WTC11 (cell line): ENCODE results near the gene NUP35. TPM values are rescaled to one million over a fixed set of nuclear protein-coding genes. Genes with fewer than 3 reads are reported as not detected.
A peak's percentile ranks its signal among the peaks of the same experiment; 100 is the strongest.

Experiments
- ATAC-seq: fragments of 200-7000 bp; cut with Tn5 transposase; 2 replicates; pipeline ENCODE4 v1.10.0; 2021; ENCODE audit warnings: mild to moderate bottlenecking, moderate library complexity
- CTCF ChIA-PET: fragments of 300-600 bp; sonication (Branson Sonifier 250); formaldehyde crosslinking; loops from one replicate; lab custom pipeline; 2021; ENCODE audit warnings: antibody characterized with exemption; lab: Charles Lee
- POLR2A ChIA-PET: fragments of 350-600 bp; sonication (Branson Sonifier 250); formaldehyde crosslinking; loops from one replicate; lab custom pipeline; 2021; ENCODE audit warnings: antibody characterized with exemption; lab: Charles Lee
- DNase-seq: peaks from one replicate; pipeline ENCODE4 v3.0.0; 2021; ENCODE audit warnings: low spot score
- H3K27ac Mint-ChIP-seq: 2 replicates; pipeline ENCODE4 v1.8.0; 2021; ENCODE audit warnings: mixed read lengths
- H3K27me3 Mint-ChIP-seq: 2 replicates; pipeline ENCODE4 v1.8.0; 2021; ENCODE audit warnings: low read depth, mild to moderate bottlenecking, moderate library complexity, mixed read lengths
- H3K36me3 Mint-ChIP-seq: 2 replicates; pipeline ENCODE4 v1.8.0; 2021; ENCODE audit warnings: mixed read lengths
- H3K4me1 Mint-ChIP-seq: 2 replicates; pipeline ENCODE4 v1.8.0; 2022; ENCODE audit warnings: mixed read lengths
- H3K4me3 Mint-ChIP-seq: 2 replicates; pipeline ENCODE4 v1.8.0; 2021; ENCODE audit warnings: mild to moderate bottlenecking, moderate library complexity, mixed read lengths
- H3K9me3 Mint-ChIP-seq: 2 replicates; pipeline ENCODE4 v1.8.0; 2021; ENCODE audit warnings: mixed read lengths
- AFF4 ChIP-seq: sonication (generic); formaldehyde crosslinking; IDR thresholded peaks from 2 replicates; pipeline ENCODE4 v1.8.1; 2023; ENCODE audit warnings: mild to moderate bottlenecking, missing genetic modification reagents, borderline replicate concordance
- ARID4B ChIP-seq: sonication (generic); formaldehyde crosslinking; IDR thresholded peaks from 2 replicates; pipeline ENCODE4 v1.8.0; 2023; ENCODE audit warnings: missing genetic modification reagents, mild to moderate bottlenecking, borderline replicate concordance
- ATF1 ChIP-seq: sonication (generic); formaldehyde crosslinking; IDR thresholded peaks from 2 replicates; pipeline ENCODE4 v1.8.1; 2023; ENCODE audit warnings: mild to moderate bottlenecking, moderate library complexity, missing genetic modification reagents
- CREM ChIP-seq: sonication (generic); formaldehyde crosslinking; IDR thresholded peaks from 2 replicates; pipeline ENCODE4 v1.8.1; 2022; ENCODE audit warnings: mild to moderate bottlenecking, missing genetic modification reagents, moderate library complexity
- ELF4 ChIP-seq: sonication (generic); formaldehyde crosslinking; IDR thresholded peaks from 2 replicates; pipeline ENCODE4 v1.8.1; 2022; ENCODE audit warnings: low read depth, mild to moderate bottlenecking, moderate library complexity, missing genetic modification reagents
- FOXP1 ChIP-seq: sonication (generic); formaldehyde crosslinking; IDR thresholded peaks from 2 replicates; pipeline ENCODE4 v1.8.0; 2022; ENCODE audit warnings: missing genetic modification reagents, mild to moderate bottlenecking, moderate library complexity, borderline replicate concordance
- GTF2I ChIP-seq: fragments of 250-450 bp; sonication (Bioruptor Pico); conservative IDR thresholded peaks from 2 replicates; pipeline ENCODE4 v1.4.0; 2021; ENCODE audit warnings: mild to moderate bottlenecking
- IRF1 ChIP-seq: sonication (generic); formaldehyde crosslinking; IDR thresholded peaks from 2 replicates; pipeline ENCODE4 v1.8.0; 2023; ENCODE audit warnings: missing genetic modification reagents
- MXD4 ChIP-seq: fragments of 250-450 bp; sonication (Bioruptor Pico); IDR thresholded peaks from 2 replicates; pipeline ENCODE4 v1.8.0; 2021; ENCODE audit warnings: mild to moderate bottlenecking, moderate library complexity, borderline replicate concordance
- MYBL2 ChIP-seq: sonication (generic); formaldehyde crosslinking; IDR thresholded peaks from 2 replicates; pipeline ENCODE4 v1.8.1; 2023; ENCODE audit warnings: mild to moderate bottlenecking, moderate library complexity, missing genetic modification reagents
- NFATC4 ChIP-seq: fragments of 250-450 bp; sonication (Bioruptor Pico); IDR thresholded peaks from 2 replicates; pipeline ENCODE4 v1.9.0; 2021; ENCODE audit warnings: mild to moderate bottlenecking
- NR2C2 ChIP-seq: sonication (generic); formaldehyde crosslinking; IDR thresholded peaks from 2 replicates; pipeline ENCODE4 v1.8.0; 2022; ENCODE audit warnings: mild to moderate bottlenecking, missing genetic modification reagents
- TCF7 ChIP-seq: sonication (generic); formaldehyde crosslinking; IDR thresholded peaks from 2 replicates; pipeline ENCODE4 v1.8.0; 2022; ENCODE audit warnings: mild to moderate bottlenecking, low read depth, missing genetic modification reagents, moderate library complexity
- TEAD1 ChIP-seq: sonication (generic); formaldehyde crosslinking; IDR thresholded peaks from 2 replicates; pipeline ENCODE4 v1.8.0; 2022; ENCODE audit warnings: mild to moderate bottlenecking, missing genetic modification reagents
- total RNA-seq: library from RNA; stranded (reverse); gene quantifications from 3 replicates; pipeline ENCODE4 v1.2.3, GENCODE V29; 2021
- TF ChIP-seq, protein P1 (sequence below): fragments of 250-450 bp; sonication (Bioruptor Pico); IDR thresholded peaks from 2 replicates; pipeline ENCODE4 v1.9.0; 2021; ENCODE audit warnings: mild to moderate bottlenecking
- TF ChIP-seq, protein P2 (sequence below): sonication (generic); formaldehyde crosslinking; IDR thresholded peaks from 2 replicates; pipeline ENCODE4 v1.8.1; 2023; ENCODE audit warnings: mild to moderate bottlenecking, moderate library complexity, missing genetic modification reagents

NUP35 gene
- total RNA-seq, 1 experiment from 2014 or later, result 39.5 TPM

- ATAC-seq (no peak), DNase-seq (no peak)
- TF ChIP-seq ARID4B (CRISPR knock-in tag), result no peak
- no peak for TF ChIP-seq FOXP1 (CRISPR knock-in tag)
- no peak for TF ChIP-seq NFATC4
- no peak for TF ChIP-seq TEAD1 (CRISPR knock-in tag)
- TF ChIP-seq MYBL2 (CRISPR knock-in tag), result no peak
- no peak for TF ChIP-seq IRF1 (CRISPR knock-in tag)
- TF ChIP-seq, protein P1, sequence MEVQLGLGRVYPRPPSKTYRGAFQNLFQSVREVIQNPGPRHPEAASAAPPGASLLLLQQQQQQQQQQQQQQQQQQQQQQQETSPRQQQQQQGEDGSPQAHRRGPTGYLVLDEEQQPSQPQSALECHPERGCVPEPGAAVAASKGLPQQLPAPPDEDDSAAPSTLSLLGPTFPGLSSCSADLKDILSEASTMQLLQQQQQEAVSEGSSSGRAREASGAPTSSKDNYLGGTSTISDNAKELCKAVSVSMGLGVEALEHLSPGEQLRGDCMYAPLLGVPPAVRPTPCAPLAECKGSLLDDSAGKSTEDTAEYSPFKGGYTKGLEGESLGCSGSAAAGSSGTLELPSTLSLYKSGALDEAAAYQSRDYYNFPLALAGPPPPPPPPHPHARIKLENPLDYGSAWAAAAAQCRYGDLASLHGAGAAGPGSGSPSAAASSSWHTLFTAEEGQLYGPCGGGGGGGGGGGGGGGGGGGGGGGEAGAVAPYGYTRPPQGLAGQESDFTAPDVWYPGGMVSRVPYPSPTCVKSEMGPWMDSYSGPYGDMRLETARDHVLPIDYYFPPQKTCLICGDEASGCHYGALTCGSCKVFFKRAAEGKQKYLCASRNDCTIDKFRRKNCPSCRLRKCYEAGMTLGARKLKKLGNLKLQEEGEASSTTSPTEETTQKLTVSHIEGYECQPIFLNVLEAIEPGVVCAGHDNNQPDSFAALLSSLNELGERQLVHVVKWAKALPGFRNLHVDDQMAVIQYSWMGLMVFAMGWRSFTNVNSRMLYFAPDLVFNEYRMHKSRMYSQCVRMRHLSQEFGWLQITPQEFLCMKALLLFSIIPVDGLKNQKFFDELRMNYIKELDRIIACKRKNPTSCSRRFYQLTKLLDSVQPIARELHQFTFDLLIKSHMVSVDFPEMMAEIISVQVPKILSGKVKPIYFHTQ, result no peak
- no peak for TF ChIP-seq GTF2I (CRISPR knock-in tag)
- TF ChIP-seq, protein P2, sequence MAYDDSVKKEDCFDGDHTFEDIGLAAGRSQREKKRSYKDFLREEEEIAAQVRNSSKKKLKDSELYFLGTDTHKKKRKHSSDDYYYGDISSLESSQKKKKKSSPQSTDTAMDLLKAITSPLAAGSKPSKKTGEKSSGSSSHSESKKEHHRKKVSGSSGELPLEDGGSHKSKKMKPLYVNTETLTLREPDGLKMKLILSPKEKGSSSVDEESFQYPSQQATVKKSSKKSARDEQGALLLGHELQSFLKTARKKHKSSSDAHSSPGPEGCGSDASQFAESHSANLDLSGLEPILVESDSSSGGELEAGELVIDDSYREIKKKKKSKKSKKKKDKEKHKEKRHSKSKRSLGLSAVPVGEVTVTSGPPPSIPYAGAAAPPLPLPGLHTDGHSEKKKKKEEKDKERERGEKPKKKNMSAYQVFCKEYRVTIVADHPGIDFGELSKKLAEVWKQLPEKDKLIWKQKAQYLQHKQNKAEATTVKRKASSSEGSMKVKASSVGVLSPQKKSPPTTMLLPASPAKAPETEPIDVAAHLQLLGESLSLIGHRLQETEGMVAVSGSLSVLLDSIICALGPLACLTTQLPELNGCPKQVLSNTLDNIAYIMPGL, result no peak
- TF ChIP-seq MXD4, result no peak
- TF ChIP-seq CREM (CRISPR knock-in tag), result no peak
- no peak for TF ChIP-seq AFF4
- no peak for TF ChIP-seq ATF1
- TF ChIP-seq TCF7 (CRISPR knock-in tag), result no peak
- TF ChIP-seq ELF4, result no peak
- TF ChIP-seq NR2C2 (CRISPR knock-in tag), result no peak
- Mint-ChIP-seq H3K27me3 (no peaks in the 10 kb centered on the region), H3K36me3 (0 out of 2 replicates have a peak, but pooled peaks cover 2% of the 10 kb centered on the region), H3K4me3 (no peak overlapping the region), H3K27ac (peak overlapping the region; percentile 13; the same call in 1 of the 2 replicates), H3K9me3 (no peaks in the 10 kb centered on the region), H3K4me1 (no peaks in the 10 kb centered on the region)
- ChIA-PET POLR2A (interaction anchor here (0.7 kb wide), 1 partner anchor 387 kb away, joined by 3 read pairs; no protein-coding TSS in a partner anchor), CTCF (interaction anchor here (1.0 kb wide), 1 partner anchor 125 kb away, joined by 3 read pairs; no protein-coding TSS in a partner anchor)
These were observed 71.8 kb downstream of the NUP35 start for GRCh38 chr2:183195998-183196409.
